Nephron (organoid): ENCODE results near the gene ATG4D.

Experiments
- H3K27ac Mint-ChIP-seq, 3 experiments: 2 replicates each; pipeline ENCODE4 v1.8.0; 2020; ENCODE audit warnings: mixed read lengths in 3 of 3, mild to moderate bottlenecking in 2 of 3, moderate library complexity in 1 of 3
- H3K27me3 Mint-ChIP-seq: 2 replicates; pipeline ENCODE4 v1.8.0; 2021; ENCODE audit warnings: low read depth, mild to moderate bottlenecking, moderate library complexity, mixed read lengths
- H3K36me3 Mint-ChIP-seq: 2 replicates; pipeline ENCODE4 v1.8.0; 2020; ENCODE audit warnings: low read depth, mixed read lengths
- H3K4me1 Mint-ChIP-seq: 2 replicates; pipeline ENCODE4 v1.8.0; 2020; ENCODE audit warnings: mixed read lengths
- H3K4me3 Mint-ChIP-seq, 3 experiments: 2 replicates each; pipeline ENCODE4 v1.8.0; 2020; ENCODE audit warnings: mild to moderate bottlenecking in 3 of 3, mixed read lengths in 3 of 3, moderate library complexity in 2 of 3
- H3K9me3 Mint-ChIP-seq: 2 replicates; pipeline ENCODE4 v1.8.0; 2020; ENCODE audit warnings: mixed read lengths
- TF ChIP-seq, protein P1 (sequence below), 3 experiments: fragments of 200-600 bp; sonication (generic); IDR thresholded peaks; one replicate each; pipeline ENCODE4 v1.5.0; 2021; ENCODE audit warnings: antibody characterized with exemption in 3 of 3; ENCODE audit not compliant: unreplicated experiment in 3 of 3

ATG4D gene

DNA sequence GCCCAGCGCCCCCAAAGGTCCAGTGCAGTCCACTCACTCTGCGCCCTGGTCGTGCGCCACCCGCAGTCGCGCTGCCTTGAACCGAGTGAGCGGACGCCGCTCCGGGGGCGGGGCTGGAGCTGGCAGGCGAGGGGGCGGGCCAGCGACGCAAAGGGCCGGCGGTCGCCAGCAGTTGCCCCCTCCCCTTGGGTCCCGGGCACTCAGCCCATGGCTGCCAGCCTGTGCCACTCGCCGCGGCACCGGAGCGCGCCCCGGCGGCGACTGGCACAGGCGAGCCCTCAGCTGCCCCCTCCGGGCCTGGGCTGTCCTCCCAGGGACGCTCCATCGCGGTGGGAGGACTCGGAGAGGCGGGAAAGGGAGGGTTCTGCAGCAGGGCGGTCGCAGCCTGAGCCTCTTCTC is 26.3 kb upstream of the ATG4D start, which contains the start of gene S1PR5:
S1PR5 (minus strand) TSS at position 87 of the 399 bp plus-strand sequence. CDS start 2,436 bp downstream, outside the sequence.
- H3K4me1 Mint-ChIP-seq, result peaks cover 26% of the 10 kb centered on the region
- peaks cover 30% of the 10 kb centered on the region for H3K27me3 Mint-ChIP-seq
- peak within 1 kb of the TSS; percentile 59 to 91 (median 77) for H3K27ac Mint-ChIP-seq
- TF ChIP-seq, protein P1, sequence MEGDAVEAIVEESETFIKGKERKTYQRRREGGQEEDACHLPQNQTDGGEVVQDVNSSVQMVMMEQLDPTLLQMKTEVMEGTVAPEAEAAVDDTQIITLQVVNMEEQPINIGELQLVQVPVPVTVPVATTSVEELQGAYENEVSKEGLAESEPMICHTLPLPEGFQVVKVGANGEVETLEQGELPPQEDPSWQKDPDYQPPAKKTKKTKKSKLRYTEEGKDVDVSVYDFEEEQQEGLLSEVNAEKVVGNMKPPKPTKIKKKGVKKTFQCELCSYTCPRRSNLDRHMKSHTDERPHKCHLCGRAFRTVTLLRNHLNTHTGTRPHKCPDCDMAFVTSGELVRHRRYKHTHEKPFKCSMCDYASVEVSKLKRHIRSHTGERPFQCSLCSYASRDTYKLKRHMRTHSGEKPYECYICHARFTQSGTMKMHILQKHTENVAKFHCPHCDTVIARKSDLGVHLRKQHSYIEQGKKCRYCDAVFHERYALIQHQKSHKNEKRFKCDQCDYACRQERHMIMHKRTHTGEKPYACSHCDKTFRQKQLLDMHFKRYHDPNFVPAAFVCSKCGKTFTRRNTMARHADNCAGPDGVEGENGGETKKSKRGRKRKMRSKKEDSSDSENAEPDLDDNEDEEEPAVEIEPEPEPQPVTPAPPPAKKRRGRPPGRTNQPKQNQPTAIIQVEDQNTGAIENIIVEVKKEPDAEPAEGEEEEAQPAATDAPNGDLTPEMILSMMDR (IDR thresholded peaks at IDR 0.05; ENCODE audit: unreplicated experiment in 3 of 3), result no peak
- peak within 1 kb of the TSS; percentile 89 to 94 (median 91) for H3K4me3 Mint-ChIP-seq
- no peaks in the 10 kb centered on the region for H3K9me3 Mint-ChIP-seq
- peaks cover 3% of the 10 kb centered on the region for H3K36me3 Mint-ChIP-seq

- H3K27ac Mint-ChIP-seq, result peak overlapping the region; percentile 43 to 88 (median 64)
- H3K9me3 Mint-ChIP-seq, result no peaks in the 10 kb centered on the region
- H3K4me1 Mint-ChIP-seq, result peaks cover 26% of the 10 kb centered on the region
- peaks cover 3% of the 10 kb centered on the region for H3K36me3 Mint-ChIP-seq
- H3K4me3 Mint-ChIP-seq, result peak overlapping the region; percentile 86 to 91 (median 86)
- H3K27me3 Mint-ChIP-seq, result peaks cover 30% of the 10 kb centered on the region
- TF ChIP-seq, protein P1 (IDR thresholded peaks at IDR 0.05; ENCODE audit: unreplicated experiment in 3 of 3), result no peak
These were observed 25.8 kb upstream of the ATG4D start for GRCh38 chr19:10517760-10518443.

- Mint-ChIP-seq H3K27me3 (peaks cover 25% of the 10 kb centered on the region), H3K27ac (peak overlapping the region; percentile 43 to 88 (median 64)), H3K36me3 (no peaks in the 10 kb centered on the region), H3K4me3 (peak overlapping the region; percentile 86 to 91 (median 86)), H3K4me1 (peaks cover 26% of the 10 kb centered on the region), H3K9me3 (no peaks in the 10 kb centered on the region)
- TF ChIP-seq, protein P1 (IDR thresholded peaks at IDR 0.05; ENCODE audit: unreplicated experiment in 3 of 3), result no peak
These were observed 25.0 kb upstream of the ATG4D start for GRCh38 chr19:10518444-10519361.

DNA sequence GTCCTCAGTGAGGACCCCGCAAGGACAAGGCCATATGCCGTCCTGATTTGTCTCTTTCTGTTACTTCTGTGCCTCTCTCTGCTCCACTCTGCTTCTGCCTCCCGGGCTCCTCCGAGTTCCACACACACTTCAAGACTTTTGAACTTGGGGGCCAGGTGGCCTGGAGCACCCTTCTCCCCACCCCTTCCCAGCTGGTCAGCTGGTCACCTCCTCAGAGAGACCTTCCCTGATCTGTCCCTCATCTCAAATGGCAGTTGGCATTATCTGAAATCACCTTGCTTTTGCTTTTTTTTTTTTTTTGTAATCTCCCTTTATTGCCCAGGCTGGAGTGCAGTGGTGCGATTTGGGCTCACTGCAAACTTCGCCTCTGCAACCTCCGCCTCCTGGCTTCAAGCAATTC is 24.3 kb upstream of the ATG4D start:
- peak overlapping the region; percentile 16 to 87 (median 53) for H3K27ac Mint-ChIP-seq
- H3K4me1 Mint-ChIP-seq, result peaks cover 26% of the 10 kb centered on the region
- TF ChIP-seq, protein P1 (IDR thresholded peaks at IDR 0.05; ENCODE audit: unreplicated experiment in 3 of 3), result no peak
- H3K36me3 Mint-ChIP-seq, result no peaks in the 10 kb centered on the region
- peaks cover 25% of the 10 kb centered on the region for H3K27me3 Mint-ChIP-seq
- no peaks in the 10 kb centered on the region for H3K9me3 Mint-ChIP-seq
- peak overlapping the region; percentile 65 to 86 (median 74) for H3K4me3 Mint-ChIP-seq

DNA sequence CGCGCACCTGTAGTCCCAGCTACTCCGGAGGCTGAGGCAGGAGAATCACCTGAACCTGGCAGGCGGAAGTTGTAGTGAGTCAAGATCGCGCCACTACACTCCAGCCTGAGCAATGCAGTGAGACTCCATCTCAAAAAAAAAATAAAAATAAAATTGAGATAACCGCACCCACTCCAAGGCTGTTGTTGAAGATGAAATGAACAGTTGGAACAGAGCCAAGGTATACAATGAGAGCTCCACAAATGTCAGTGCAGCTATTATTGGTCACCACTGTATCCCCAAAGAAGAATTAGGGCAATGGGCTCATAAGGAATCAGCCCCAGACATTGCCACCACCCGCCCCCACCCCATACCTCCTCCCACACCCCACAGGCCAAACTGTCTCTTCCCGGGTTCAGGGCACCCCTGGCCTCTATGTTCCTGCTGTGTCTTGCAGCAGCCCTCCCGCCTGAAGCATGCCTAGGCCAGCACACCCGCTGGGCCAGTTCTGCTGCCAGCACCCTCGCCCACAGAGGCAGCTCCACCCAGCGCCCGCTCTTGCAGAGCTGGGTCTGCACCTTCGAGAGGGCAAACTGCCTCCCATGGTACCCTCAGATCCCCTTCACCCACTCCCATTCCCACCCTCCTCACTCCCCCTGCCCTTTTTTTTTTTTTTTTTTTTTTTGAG is 22.9 kb upstream of the ATG4D start:
- Mint-ChIP-seq H3K9me3 (no peaks in the 10 kb centered on the region), H3K27me3 (peaks cover 23% of the 10 kb centered on the region), H3K4me1 (peaks cover 23% of the 10 kb centered on the region), H3K27ac (no peak overlapping the region), H3K36me3 (no peaks in the 10 kb centered on the region), H3K4me3 (no peak overlapping the region)
- TF ChIP-seq, protein P1 (IDR thresholded peaks at IDR 0.05; ENCODE audit: unreplicated experiment in 3 of 3), result no peak
